Keratinocyte (primary cell): ENCODE measurements around the gene SND1. TPM values are rescaled to one million over a fixed set of nuclear protein-coding genes. Genes with fewer than 3 reads are reported as not detected.

Source experiments
- DNase-seq: peaks from one replicate; pipeline ENCODE4 v3.0.0-alpha.2; 2011; ENCODE audit warnings: low read depth, missing footprints, low spot score
- FAIRE-seq: peaks from 2 replicates; lab custom pipeline; 2011; peaks lifted over from hg19 to GRCh38; lab: Jason Lieb, UNC
- H2AFZ ChIP-seq: 2 replicates; pipeline ENCODE4 v1.6.0; 2012; ENCODE audit warnings: low read length, control low read depth, inconsistent platforms; ENCODE audit not compliant: control insufficient read depth
- H3K27ac ChIP-seq: 2 replicates; pipeline ENCODE4 v1.5.1; 2011; ENCODE audit warnings: low read length; ENCODE audit not compliant: control insufficient read depth, insufficient read depth
- H3K27me3 ChIP-seq: 3 replicates; pipeline ENCODE4 v1.6.0; 2011; ENCODE audit warnings: low read length; ENCODE audit not compliant: control insufficient read depth, insufficient read depth; ENCODE audit errors: extremely low read depth
- H3K36me3 ChIP-seq, 2 experiments: 2 replicates in 1 of 2; 3 replicates in 1 of 2; pipeline ENCODE4 v1.5.1; 2011; ENCODE audit warnings: low read length in 2 of 2, mild to moderate bottlenecking in 1 of 2; ENCODE audit not compliant: control insufficient read depth in 2 of 2, insufficient read depth in 2 of 2; ENCODE audit errors: extremely low read depth in 1 of 2
- H3K4me1 ChIP-seq: 3 replicates; pipeline ENCODE4 v1.5.1; 2011; ENCODE audit warnings: low read length; ENCODE audit not compliant: control insufficient read depth, insufficient read depth; ENCODE audit errors: extremely low read depth
- H3K4me2 ChIP-seq: 3 replicates; pipeline ENCODE4 v1.6.0; 2011; ENCODE audit warnings: low read depth, low read length; ENCODE audit not compliant: control insufficient read depth, insufficient read depth; ENCODE audit errors: extremely low read depth
- H3K4me3 ChIP-seq, 3 experiments: fragments of 200-600 bp in 1 of 3; sonication (generic) in 1 of 3; 2 replicates in 2 of 3; 3 replicates in 1 of 3; pipeline ENCODE4 v1.5.1; 2011 to 2016; ENCODE audit warnings: low read length in 3 of 3, mild to moderate bottlenecking in 3 of 3, control low read depth in 2 of 3, inconsistent platforms in 1 of 3, low read depth in 1 of 3, mixed read lengths in 1 of 3, mixed run types in 1 of 3, moderate library complexity in 1 of 3; ENCODE audit not compliant: control insufficient read depth in 2 of 3, insufficient read depth in 2 of 3; ENCODE audit errors: extremely low read depth in 1 of 3
- H3K79me2 ChIP-seq: 2 replicates; pipeline ENCODE4 v1.6.0; 2012; ENCODE audit warnings: low read length; ENCODE audit not compliant: control insufficient read depth, insufficient read depth
- H3K9ac ChIP-seq: 3 replicates; pipeline ENCODE4 v1.6.0; 2011; ENCODE audit warnings: low read length; ENCODE audit not compliant: control insufficient read depth, insufficient read depth; ENCODE audit errors: extremely low read depth
- H3K9me1 ChIP-seq: 3 replicates; pipeline ENCODE4 v1.6.0; 2011; ENCODE audit warnings: low read length; ENCODE audit not compliant: control insufficient read depth, insufficient read depth; ENCODE audit errors: extremely low read depth
- H3K9me3 ChIP-seq: 2 replicates; pipeline ENCODE4 v1.5.1; 2012; ENCODE audit warnings: low read depth, low read length; ENCODE audit not compliant: control insufficient read depth
- H4K20me1 ChIP-seq: 3 replicates; pipeline ENCODE4 v1.6.0; 2011; ENCODE audit warnings: low read length; ENCODE audit not compliant: control insufficient read depth, insufficient read depth; ENCODE audit errors: extremely low read depth
- EZH2 ChIP-seq: IDR thresholded peaks from one replicate; pipeline ENCODE4 v1.6.1; 2012; ENCODE audit warnings: inconsistent platforms, mild to moderate bottlenecking, low read length, moderate library complexity
- dilution Hi-C: fragments of 300-500 bp; cut with MboI; formaldehyde crosslinking; loops from one replicate; pipeline ENCODE4 v1.7.0; 2020; ENCODE audit warnings: low sequenced_read_pairs; ENCODE audit not compliant: extremely low pct_ligation_motif_present
- polyA plus RNA-seq, 5 experiments: library from polyadenylated mRNA; depleted of rRNA in 3 of 5; stranded (reverse) in 3 of 5; stranded (forward) in 1 of 5; unstranded in 1 of 5; fragments of >200 nt; gene quantifications; 1 replicate in 1 of 5; 2 replicates in 3 of 5; 3 replicates in 1 of 5; pipeline versions ENCODE4 v1.2.1 to v1.2.3, GENCODE V29; 2011 to 2012; ENCODE audit warnings: missing spikeins in 2 of 5, low read depth in 1 of 5, low replicate concordance in 1 of 5
- TF ChIP-seq, protein P1 (sequence below), 3 experiments: IDR thresholded peaks in 1 of 3; conservative IDR thresholded peaks in 1 of 3; optimal IDR thresholded peaks in 1 of 3; 2 replicates in 2 of 3; 3 replicates in 1 of 3; pipeline versions ENCODE3 to v1.5.1; 2011; ENCODE audit warnings: low read length in 3 of 3, mild to moderate bottlenecking in 3 of 3, moderate library complexity in 2 of 3, control low read depth in 1 of 3, inconsistent platforms in 1 of 3; ENCODE audit not compliant: insufficient read depth in 2 of 3; ENCODE audit errors: extremely low read depth in 1 of 3

Gene SND1
- polyA plus RNA-seq, 1 donor (not counting 4 experiments of a cell fraction or from before 2014, with no cell fraction given), result 140 TPM

DNA sequence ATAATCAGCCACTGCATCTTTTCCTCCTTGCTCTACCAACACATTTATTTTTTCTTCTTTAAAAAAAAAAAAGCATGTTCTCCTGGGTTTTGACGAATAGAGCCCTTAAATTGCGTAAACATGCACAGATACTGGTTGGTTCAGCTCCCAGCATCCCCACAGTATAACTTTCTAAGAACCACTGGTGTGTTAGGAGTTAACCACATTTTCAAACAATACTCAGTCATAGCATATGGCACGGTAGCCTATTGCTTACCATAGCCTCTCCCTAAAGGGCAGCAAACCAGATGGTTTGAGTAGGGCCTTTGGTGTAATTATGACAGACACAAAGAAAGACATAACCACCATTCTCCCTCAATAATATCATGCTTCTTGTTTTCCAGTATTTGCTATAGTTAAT, 234.3 kb downstream of the SND1 start:
- FAIRE-seq, result no peak
- no peak overlapping the region for H3K4me3 ChIP-seq
- no peak overlapping the region for H2AFZ ChIP-seq
- peaks cover 6 to 17% of the 10 kb centered on the region in 2 experiments for H3K36me3 ChIP-seq
- dilution Hi-C loops, result no loop called here
- H4K20me1 ChIP-seq, result peaks cover 13% of the 10 kb centered on the region
- H3K4me2 ChIP-seq, result no peak overlapping the region
- peaks cover 17% of the 10 kb centered on the region for H3K79me2 ChIP-seq
- no peak for TF ChIP-seq EZH2
- no peak for DNase-seq
- H3K27ac ChIP-seq, result no peak overlapping the region
- H3K27me3 ChIP-seq, result no peaks in the 10 kb centered on the region
- H3K4me1 ChIP-seq, result peaks cover 20% of the 10 kb centered on the region
- peaks cover 3% of the 10 kb centered on the region for H3K9me1 ChIP-seq
- no peak overlapping the region for H3K9ac ChIP-seq
- H3K9me3 ChIP-seq, result no peaks in the 10 kb centered on the region

DNA sequence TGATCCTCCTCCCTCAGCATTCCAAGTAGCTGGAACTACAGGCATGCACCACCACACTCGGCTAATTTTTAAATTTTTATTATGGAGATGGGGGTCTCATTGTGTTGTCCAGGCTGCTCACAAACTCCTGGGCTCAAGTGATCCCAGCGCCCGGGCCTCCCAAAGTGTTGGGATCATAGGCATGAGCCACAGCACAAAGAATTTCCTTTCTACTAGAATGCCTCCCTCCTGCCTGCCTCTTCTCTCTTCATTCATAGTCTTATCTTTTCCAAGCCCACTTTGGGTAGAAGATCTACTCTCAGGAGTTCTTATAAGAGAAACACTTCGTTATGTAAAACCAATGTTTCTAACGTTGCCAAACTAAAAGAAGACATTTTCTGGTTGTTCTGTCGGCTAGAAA, 235.1 kb downstream of the SND1 start:
- TF ChIP-seq, protein P1, sequence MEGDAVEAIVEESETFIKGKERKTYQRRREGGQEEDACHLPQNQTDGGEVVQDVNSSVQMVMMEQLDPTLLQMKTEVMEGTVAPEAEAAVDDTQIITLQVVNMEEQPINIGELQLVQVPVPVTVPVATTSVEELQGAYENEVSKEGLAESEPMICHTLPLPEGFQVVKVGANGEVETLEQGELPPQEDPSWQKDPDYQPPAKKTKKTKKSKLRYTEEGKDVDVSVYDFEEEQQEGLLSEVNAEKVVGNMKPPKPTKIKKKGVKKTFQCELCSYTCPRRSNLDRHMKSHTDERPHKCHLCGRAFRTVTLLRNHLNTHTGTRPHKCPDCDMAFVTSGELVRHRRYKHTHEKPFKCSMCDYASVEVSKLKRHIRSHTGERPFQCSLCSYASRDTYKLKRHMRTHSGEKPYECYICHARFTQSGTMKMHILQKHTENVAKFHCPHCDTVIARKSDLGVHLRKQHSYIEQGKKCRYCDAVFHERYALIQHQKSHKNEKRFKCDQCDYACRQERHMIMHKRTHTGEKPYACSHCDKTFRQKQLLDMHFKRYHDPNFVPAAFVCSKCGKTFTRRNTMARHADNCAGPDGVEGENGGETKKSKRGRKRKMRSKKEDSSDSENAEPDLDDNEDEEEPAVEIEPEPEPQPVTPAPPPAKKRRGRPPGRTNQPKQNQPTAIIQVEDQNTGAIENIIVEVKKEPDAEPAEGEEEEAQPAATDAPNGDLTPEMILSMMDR (optimal IDR thresholded peaks at IDR 0.05 in 1 of 3, IDR thresholded peaks at IDR 0.05 in 1 of 3, conservative IDR thresholded peaks at IDR 0.05 in 1 of 3; ENCODE audit: extremely low read depth in 1 of 3, insufficient read depth in 2 of 3, low read length in 3 of 3), result no peak
- no peak for TF ChIP-seq EZH2
- H3K79me2 ChIP-seq, result peaks cover 17% of the 10 kb centered on the region
- no peak overlapping the region for H3K27ac ChIP-seq
- peaks cover 20% of the 10 kb centered on the region for H3K4me1 ChIP-seq
- peaks cover 7 to 17% of the 10 kb centered on the region in 2 experiments for H3K36me3 ChIP-seq
- no peak for DNase-seq
- no peak overlapping the region for H3K4me3 ChIP-seq
- no peak for FAIRE-seq
- no peaks in the 10 kb centered on the region for H3K27me3 ChIP-seq
- peaks cover 15% of the 10 kb centered on the region for H4K20me1 ChIP-seq
- peaks cover 3% of the 10 kb centered on the region for H3K9me1 ChIP-seq
- no peak overlapping the region for H3K9ac ChIP-seq
- H2AFZ ChIP-seq, result no peak overlapping the region
- dilution Hi-C loops, result no loop called here
- no peaks in the 10 kb centered on the region for H3K9me3 ChIP-seq
- H3K4me2 ChIP-seq, result no peak overlapping the region

DNA sequence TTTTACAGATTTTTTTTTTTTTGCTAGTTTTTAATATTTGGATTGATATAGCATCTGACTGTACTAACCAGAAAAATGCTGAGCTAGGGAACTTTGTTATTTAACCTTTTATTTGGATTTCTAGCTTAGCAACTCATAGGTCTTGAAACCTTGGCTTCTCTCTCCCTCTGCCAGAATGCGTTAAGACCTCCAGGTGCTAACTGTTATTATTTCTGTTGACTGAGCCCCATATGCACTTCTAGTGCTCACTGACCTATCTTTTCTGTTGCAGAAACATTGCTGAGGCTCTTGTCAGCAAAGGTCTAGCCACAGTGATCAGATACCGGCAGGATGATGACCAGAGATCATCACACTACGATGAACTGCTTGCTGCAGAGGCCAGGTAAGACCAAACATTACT, 235.6 kb downstream of the SND1 start:
- Histone ChIP-seq H3K27me3 (no peaks in the 10 kb centered on the region), H3K79me2 (peaks cover 17% of the 10 kb centered on the region), H4K20me1 (peaks cover 15% of the 10 kb centered on the region), H3K4me3 (no peak overlapping the region), H3K27ac (no peak overlapping the region), H2AFZ (no peak overlapping the region), H3K9ac (no peak overlapping the region), H3K36me3 (peaks cover 10 to 17% of the 10 kb centered on the region in 2 experiments), H3K4me1 (peaks cover 20% of the 10 kb centered on the region), H3K4me2 (no peak overlapping the region), H3K9me1 (peaks cover 3% of the 10 kb centered on the region), H3K9me3 (no peaks in the 10 kb centered on the region)
- DNase-seq (no peak), FAIRE-seq (no peak)
- no peak for TF ChIP-seq EZH2
- TF ChIP-seq, protein P1 (optimal IDR thresholded peaks at IDR 0.05 in 1 of 3, IDR thresholded peaks at IDR 0.05 in 1 of 3, conservative IDR thresholded peaks at IDR 0.05 in 1 of 3; ENCODE audit: extremely low read depth in 1 of 3, insufficient read depth in 2 of 3, low read length in 3 of 3), result no peak
- dilution Hi-C loops, result no loop called here
